Small intestine (tissue), 4 donors: ENCODE data around the gene SUGP2. TPM values are rescaled to one million over a fixed set of nuclear protein-coding genes. Genes with fewer than 3 reads are reported as not detected.

Experiments used
- polyA plus RNA-seq, 4 donors: library from polyadenylated mRNA; stranded (reverse) in 3 of 4; unstranded in 1 of 4; fragments of 200-250 nt in 3 of 4; fragments of 120-200 nt in 1 of 4; gene quantifications; one replicate each; pipeline versions ENCODE4 v1.2.1 to v1.2.3, GENCODE V29; 2013
- donor health status: healthy with polysubstance abuse.
- donor health status: Bipolar disorder and iron deficiency.
- donor health status: healthy.

Gene SUGP2
- polyA plus RNA-seq, 4 donors: 23.0 to 63.5 (median 33.4) TPM

Other genes starting within 250 kb of the SUGP2 start
- 1 to 10 TPM in 1 of 4 donors, under 1 TPM in 1, not detected in 2; 0.68 to 1.8 TPM for gene COMP, start 242.2 kb downstream of the SUGP2 start, polyA plus RNA-seq
- gene UPF1, start 201.6 kb downstream of the SUGP2 start, polyA plus RNA-seq: 10 to 100 TPM; 37.6 to 55.1 (median 41.8) TPM
- 1 to 10 TPM in 2 of 4 donors, not detected in 2; 1.2 to 1.5 TPM for gene CERS1, start 137.4 kb downstream of the SUGP2 start, polyA plus RNA-seq
- 100 to 1,000 TPM; 139 to 350 (median 270) TPM for gene COPE, start 114.1 kb downstream of the SUGP2 start, polyA plus RNA-seq
- 10 to 100 TPM; 32.5 to 51.4 (median 48.6) TPM for gene DDX49, start 113.8 kb downstream of the SUGP2 start, polyA plus RNA-seq
- gene HOMER3, start 92.3 kb downstream of the SUGP2 start, polyA plus RNA-seq: 10 to 100 TPM in 2 of 4 donors, 1 to 10 TPM in 2; 1.6 to 13.0 (median 10.7) TPM
- gene ARMC6, start 86 bp upstream of the SUGP2 start, polyA plus RNA-seq: 10 to 100 TPM; 17.4 to 25.1 (median 21.2) TPM
- 10 to 100 TPM in 1 of 4 donors, 1 to 10 TPM in 3; 5.6 to 19.6 (median 9.4) TPM for gene SLC25A42, start 30.5 kb upstream of the SUGP2 start, polyA plus RNA-seq
- 10 to 100 TPM in 2 of 4 donors, 1 to 10 TPM in 2; 8.1 to 31.4 (median 18.1) TPM for gene TMEM161A, start 105.0 kb upstream of the SUGP2 start, polyA plus RNA-seq
- gene MEF2B, start 136.7 kb upstream of the SUGP2 start, polyA plus RNA-seq: 1 to 10 TPM in 3 of 4 donors, under 1 TPM in 1; 0.74 to 3.2 (median 2.0) TPM
- gene BORCS8, start 158.6 kb upstream of the SUGP2 start, polyA plus RNA-seq: 10 to 100 TPM; 15.1 to 24.7 (median 18.4) TPM
- gene RFXANK, start 158.7 kb upstream of the SUGP2 start, polyA plus RNA-seq: 100 to 1,000 TPM in 2 of 4 donors, 10 to 100 TPM in 2; 59.7 to 149 (median 104) TPM
- gene NR2C2AP, start 169.9 kb upstream of the SUGP2 start, polyA plus RNA-seq: 10 to 100 TPM in 3 of 4 donors, 1 to 10 TPM in 1; 8.1 to 22.9 (median 15.9) TPM
- gene NCAN, start 178.4 kb upstream of the SUGP2 start, polyA plus RNA-seq: under 1 TPM in 3 of 4 donors, not detected in 1; 0.03 to 0.27 (median 0.16) TPM
- gene TM6SF2, start 239.8 kb upstream of the SUGP2 start, polyA plus RNA-seq: 100 to 1,000 TPM in 2 of 4 donors, 10 to 100 TPM in 2; 53.6 to 477 (median 106) TPM